ENCODE data around the gene PRKAR1A.
A peak's percentile ranks its signal among the peaks of the same experiment; 100 is the strongest.
"Not testable (repeated sequence)": the region's sequence is repeated elsewhere in the genome, so short reads cannot be mapped to it uniquely, and the experiment has no call there.

PRKAR1A gene

DNA sequence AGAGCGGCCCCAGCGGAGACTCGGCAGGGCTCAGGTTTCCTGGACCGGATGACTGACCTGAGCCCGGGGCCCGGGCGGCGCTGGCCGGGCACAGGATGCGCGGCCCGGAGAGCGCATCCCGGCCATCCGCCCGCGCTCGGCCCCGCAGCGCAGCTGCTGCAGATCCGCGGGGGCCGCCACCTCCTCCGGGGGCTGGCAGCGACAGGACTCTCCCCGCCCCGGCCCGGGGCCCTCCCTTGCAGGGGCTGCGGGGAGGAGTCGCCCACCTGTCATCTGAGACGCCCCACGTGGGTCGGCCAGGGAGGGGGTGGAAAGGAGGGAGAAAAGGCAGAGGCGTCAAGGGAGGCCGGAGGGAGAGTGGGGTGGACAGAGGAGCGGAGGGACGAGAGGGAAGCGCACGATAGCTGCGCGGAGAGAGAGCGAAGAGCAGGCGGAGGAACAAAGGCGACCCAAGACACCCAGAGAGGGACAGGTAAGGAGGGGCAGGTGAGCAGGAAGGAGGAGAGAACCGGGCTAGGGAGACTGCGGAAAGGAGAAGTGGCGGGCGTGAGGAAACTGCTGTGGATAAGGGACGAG lies 471 bp upstream of the PRKAR1A start:
- DNase-seq, result peak; percentile 58

DNA sequence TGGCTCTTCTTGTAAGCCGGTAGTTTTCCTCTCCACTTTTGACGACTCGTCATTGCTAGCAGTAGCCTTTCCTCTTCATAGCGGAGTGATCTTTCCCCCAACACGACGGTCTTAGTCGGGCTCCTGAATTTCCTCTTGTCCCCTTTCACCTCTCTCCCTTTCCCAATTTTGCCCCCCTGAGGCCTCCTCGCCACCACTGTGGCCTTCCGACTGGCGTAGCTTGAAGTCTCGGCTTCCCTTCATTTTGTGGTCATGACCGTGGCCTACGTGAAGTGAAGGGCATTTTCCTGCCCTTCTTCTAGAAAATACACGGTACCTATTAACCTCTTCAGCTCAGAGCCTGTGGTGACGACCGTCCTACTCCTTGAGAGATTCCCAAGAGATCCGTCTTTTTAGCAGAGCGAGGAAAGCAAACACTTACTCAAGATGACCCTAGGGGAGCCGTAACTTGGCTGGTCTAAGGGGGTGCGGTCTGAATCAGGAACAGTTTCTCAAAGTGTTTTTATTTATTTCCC lies 787 bp downstream of the PRKAR1A start:
- no peak for DNase-seq

DNA sequence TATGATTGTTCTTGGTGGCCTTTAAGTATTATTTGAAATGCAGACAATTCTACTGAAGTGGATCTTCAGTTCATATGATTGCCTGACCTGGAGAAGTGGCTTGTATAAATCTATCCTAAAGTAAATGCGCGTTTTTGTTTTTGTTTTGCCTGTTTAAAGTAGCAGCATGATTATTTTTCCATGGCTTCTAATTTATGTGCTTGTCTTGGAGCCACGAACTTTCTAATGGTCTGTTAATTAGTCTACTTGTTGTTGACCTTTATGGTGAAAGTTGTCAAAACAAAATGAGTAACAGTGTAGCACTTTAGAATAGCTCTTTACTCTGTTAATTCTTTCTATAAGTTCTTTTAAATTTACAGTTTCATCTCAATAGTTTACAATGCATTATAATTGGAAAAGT lies 1.7 kb downstream of the PRKAR1A start:
- no peak for DNase-seq

DNA sequence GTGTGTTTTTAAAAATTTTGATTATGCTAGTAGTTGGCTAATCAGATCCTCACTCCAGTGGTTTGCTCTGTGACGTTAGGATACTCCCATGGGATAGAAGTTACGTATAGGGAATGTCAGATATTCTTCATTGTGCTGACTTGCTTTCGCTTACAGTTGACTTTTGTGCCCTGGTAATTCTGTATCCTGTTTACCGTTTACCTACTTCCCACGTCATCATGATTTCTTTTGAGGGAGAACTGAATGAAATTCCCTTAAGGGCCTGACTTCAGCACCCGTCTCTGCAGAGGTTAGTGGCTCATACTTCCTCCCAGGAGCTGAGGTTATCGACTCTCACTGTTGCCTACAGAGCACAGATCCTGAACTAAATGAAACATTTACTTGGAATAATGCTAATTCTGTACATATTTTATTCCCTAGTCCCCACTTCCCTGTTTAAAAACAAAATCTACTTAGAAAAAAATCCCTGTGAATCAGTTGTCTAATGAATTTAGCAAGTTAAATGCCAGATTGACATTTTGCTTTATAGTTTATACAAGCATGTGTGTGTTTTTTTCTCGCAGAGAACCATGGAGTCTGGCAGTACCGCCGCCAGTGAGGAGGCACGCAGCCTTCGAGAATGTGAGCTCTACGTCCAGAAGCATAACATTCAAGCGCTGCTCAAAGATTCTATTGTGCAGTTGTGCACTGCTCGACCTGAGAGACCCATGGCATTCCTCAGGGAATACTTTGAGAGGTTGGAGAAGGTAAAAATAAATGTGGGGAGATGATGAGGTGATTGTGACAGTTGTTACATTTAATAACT lies 2.8 kb downstream of the PRKAR1A start:
- no peak for DNase-seq

DNA sequence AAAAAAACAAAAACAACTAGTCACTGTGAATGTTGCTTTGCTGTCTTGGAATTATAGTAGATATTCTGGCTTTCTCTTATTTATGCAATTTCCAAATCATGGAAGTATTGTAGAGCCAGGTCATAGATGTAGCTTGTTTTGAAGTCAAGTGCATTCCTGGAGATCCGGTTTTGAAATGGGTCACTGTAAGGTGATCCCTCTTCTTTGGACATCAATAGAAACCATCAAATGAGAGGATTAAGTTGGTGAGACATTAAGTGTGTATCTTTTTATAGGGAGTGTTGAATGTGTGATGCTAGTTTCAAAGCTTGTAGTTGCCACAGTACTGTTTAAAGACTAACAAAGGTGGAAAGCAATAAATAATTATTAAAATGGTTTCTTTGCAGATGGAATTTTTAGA lies 4.5 kb downstream of the PRKAR1A start:
- no peak for DNase-seq

DNA sequence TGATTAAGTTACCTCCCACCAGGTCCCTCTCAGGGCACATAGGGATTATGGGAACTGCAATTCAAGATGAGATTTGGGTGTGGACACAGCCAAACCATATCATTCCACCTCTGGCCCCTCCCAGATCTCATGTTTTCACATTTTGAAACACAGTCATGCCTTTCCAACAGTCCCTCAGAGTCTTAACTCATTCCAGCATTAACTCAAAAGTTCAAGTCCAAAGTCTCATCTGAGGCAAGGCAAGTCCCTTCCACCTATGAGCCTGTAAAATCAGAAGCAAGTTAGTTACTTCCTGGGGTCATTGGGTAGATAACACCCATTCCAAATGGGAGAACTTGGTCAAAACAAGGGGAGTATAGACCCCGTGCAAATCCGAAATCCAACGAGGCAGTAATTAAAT lies 5.4 kb downstream of the PRKAR1A start:
- DNase-seq, result not testable (repeated sequence)

DNA sequence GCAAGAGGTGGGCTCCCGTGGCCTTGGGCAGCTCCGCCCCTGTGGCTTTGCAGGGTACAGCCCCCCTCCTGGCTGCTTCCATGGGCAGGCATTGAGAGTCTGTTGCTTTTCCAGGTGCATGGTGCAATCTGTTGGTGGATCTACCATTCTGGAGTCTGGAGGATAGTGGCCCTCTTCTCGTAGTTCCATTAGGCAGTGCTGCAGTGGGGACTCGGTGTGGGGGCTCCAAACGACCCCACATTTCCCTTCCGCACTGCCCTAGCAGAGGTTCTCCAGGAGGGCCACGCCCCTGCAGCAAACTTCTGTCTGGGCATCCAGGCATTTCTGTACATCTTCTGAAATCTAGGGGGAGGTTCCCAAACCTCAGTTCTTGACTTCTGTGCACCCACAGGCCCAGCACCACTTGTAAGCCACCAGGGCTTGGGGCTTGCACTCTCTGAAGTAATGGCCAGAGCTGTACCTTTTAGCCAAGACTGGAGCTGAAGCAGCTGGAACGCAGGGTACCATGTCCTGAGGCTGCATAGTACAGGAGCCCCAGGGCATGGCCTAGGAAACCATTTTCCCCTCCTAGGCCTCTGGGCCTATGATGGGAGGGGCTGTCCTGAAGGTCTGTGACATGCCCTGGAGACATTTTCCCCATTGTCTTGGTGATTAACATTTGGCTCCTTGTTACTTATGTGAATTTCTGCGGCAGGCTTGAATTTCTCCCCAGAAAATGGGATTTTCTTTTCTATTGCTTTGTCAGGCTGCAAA lies 6.0 kb downstream of the PRKAR1A start:
- DNase-seq, result no peak

DNA sequence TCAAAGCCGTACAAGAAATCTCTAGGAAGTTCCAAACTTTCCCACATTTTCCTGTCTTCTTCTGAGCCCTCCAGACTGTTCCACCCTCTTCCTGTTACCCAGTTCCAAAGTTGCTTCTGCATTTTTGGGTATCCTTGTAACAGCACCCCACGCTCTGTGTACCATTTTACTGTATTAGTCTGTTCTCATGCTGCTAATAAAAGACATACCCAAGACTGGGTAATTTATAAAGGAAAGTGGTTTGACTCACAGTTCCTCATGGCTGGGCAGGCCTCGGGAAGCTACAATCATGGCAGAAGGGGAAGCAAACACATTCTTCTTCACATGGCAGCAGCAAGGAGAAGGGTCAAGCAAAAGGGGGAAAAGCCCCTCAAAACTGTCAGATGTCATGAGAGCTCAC lies 6.8 kb downstream of the PRKAR1A start:
- DNase-seq, result not testable (repeated sequence)

DNA sequence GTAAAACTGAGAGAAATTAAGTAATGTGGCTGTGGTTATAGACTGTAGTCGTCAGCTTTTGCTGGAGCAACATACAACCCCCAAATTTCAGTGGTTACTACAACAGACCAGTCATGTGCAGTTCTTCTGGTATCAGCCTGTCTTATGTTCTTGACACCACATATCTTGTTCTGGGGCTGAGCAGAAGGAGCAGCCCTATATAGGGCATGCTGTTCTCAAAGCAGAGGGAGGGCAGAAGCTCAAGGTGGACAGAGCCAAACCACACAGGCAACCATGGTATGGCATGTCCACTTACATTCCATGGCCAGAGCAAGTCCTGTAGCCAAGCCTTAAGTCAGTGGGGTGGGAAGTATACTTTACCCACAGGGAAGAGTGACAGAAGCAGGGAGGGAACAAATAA lies 7.7 kb downstream of the PRKAR1A start:
- no peak for DNase-seq

DNA sequence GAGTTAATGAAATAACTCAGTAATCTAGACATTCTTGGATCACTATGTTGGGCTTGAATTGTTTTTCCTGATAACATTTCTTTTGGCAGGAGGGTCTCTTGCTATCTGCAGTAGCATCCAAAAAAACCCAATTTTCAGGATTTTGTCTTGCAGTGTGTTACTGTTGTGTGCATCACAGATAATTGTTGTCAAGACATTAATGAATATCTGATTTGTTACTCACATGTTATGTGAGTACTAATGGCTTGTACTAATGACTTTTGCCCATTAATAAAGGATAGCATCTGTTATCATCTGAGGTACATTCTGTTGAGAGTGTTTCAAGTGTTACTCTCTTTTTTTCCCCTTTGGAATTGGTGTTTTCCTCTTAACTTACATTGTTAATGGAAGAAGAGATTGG lies 10.0 kb downstream of the PRKAR1A start:
- DNase-seq, result no peak

DNA sequence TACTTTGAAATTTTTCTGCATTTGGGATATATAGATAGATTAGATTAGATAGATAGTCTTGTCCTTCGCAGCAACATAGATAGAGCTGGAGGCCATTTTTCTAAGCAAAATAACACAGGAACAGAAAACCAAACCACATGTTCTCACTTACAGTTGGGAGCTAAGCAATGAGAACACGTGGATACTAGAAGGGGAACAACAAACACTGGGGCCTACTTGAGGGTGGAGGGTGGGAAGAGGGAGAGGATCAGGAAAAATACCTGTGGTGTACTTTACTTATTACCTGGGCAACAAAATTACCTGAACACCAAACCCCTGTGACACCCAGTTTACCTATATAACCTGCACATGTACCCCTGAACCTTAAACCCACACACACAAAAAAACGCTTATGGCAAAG lies 14.3 kb downstream of the PRKAR1A start:
- DNase-seq, result no peak

DNA sequence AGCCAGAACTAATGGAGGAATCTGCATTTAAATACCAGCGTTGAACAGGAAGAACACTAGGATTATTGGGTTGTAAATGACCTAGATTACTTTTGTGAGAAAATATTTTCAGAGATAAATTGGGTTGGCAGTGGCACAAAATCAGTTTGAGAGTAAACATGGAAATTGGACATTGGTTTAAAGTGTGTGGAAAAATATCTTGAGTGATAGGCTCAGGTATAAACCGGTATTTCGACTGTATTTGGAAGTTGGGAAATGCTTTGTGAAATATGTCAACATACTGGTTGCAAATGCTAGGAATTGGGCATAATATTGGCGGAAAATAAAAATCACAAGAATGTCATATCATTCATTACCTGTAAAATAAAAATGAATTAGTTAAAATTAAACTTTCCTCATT lies 15.1 kb downstream of the PRKAR1A start:
- no peak for DNase-seq

DNA sequence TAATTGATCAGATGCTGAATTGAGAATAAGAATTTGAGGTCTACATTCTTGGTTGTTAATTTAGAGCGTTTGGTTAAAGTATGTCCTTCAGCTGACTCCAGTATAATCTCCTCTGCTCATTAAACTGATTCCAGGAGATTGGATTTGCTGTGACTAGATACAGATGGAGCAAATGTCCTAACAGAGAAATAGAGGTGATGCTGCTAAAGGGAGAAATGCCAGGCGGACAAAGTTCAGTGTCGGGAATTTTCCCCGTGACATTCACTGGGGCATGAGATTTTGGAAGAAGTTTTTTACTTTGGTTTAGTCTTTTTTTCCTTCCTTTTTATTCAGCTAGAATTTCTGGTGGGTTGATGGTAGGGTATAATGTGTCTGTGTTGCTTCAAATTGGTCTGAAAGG lies 19.0 kb downstream of the PRKAR1A start:
- no peak for DNase-seq

DNA sequence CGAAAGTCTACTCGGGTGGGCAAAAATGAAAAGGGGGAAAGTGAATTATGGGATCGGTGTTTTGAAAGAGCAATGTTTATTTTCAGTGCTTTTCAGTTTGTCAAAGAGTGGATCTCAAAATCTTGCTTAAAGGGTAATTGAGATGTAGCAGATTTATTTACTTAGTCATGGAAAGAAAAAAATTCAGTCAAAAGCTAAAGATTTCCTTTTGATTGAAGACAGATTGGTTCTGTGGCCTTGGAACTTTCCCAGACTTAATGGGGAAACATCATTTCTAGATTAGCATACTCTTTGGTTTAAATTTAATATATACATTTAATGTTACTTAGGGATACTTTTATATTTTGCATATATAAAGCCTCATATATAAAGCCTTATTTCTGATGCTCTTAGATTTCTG lies 20.6 kb downstream of the PRKAR1A start:
- DNase-seq, result no peak

DNA sequence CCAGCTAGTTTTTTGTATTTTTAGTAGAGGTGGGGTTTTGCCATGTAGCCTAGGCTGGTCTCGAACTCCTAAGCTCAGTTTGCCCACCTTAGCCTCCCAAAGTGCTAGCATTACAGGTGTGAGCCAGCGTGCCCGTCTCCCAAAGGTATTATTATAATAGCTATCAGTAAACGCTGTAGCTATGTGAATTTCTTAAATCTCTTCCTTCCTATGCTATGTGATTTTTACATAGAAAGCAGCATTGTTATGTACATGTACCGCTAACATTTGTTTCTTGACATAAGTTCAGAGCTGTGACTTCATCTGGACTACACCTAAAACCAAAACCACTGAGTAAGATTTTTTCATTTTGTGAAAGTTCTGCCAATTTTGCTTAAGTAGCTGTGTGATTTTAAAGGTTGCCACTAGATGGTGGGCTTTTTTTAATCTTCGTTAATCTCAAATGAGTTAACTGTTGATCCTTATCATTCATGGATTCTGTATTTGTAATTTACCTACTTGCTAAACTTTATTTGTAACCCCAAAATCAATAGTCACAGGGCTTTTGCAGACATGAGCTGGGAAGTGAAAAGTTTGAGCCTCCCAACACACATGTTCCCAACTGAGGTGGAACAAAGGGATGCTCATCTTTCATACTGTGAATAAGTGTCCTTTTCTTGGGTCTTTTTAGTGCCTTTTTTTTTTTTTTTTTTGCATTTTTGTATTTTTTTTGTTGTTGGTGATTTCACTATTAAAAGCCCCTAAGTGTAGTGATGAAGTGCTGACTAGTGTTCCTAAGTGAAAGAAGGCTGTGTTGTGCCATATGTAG lies 21.9 kb downstream of the PRKAR1A start:
- DNase-seq, result no peak

DNA sequence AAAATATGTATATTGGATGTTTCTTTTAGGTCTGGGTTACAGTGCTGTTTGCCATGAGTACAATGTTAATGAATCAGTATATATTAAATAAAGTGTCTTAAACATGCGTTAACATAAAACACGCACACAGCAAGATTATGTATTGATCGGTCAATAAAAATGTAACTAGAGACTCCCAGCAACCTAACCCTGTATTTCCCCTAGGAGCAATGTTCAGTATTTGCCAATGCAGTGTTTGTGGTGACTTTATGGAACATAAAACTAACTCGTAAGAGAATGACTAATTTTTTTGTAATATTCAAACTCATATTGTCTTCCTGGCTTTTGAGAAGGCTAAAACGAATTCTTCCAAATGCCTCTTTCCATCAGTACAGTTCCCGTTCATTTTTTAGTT lies 22.5 kb downstream of the PRKAR1A start:
- DNase-seq, result no peak

DNA sequence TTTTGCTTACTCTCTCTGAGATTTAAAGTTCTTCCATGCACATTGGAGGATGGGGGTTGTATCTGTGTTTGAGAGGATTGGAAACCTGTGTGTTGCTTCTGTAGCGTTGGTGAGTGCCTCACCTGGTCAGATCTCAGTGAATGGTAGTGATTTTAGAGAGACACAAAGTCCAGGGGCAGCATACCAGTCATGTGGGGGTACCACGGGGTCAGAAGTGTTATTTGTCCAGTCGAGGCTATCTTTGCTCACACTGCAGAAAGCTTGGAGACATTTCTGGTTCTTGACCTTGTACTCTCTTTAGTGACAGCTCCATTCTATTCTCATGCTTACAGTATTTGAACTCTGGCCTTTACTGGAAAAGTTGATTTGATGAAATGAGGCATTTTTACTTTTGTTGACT lies 23.7 kb downstream of the PRKAR1A start:
- no peak for DNase-seq

DNA sequence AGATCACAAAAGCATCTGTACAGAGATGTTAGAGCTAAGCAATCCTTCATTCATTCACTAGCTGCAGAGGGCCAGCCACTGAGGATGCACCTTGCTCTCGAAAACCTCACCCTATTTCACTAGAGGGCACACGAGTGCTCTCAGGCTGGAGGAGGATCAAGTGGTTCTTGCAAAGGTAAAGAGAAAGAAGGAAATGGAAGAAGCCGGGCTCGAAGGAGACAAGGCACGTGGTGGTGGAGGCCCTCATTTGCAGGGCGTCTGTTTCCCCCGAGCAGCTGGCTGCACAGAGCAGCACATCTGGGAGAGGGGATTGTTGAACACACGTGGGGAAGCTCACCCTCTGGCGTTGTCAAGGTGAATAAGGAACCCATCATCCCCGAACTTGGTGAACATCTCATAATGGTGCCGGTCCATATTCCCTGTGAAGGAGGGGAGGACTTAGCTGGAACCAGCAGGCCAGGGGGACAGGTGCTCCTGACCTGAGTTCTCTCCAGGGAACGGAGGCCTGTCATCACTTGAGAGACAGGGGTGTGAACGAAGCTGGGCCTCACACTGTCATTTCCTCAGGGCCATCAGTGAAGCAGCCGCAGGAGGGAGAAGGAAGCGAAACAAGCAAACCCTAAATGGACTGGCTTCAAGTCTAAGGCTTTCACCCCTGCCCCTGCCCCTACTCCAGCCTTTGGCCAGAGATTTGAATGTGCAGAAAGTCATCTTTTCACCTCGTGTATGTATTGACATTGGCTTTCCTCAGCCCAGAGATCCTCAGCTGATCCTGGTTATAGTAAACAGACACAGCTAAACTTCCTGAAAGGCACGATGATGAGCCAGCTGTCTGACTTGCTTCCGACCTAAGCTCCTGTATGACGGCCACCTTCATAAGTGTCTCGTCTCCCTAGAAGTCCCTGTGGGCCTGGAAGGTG lies 27.6 kb downstream of the PRKAR1A start:
- no peak for DNase-seq

DNA sequence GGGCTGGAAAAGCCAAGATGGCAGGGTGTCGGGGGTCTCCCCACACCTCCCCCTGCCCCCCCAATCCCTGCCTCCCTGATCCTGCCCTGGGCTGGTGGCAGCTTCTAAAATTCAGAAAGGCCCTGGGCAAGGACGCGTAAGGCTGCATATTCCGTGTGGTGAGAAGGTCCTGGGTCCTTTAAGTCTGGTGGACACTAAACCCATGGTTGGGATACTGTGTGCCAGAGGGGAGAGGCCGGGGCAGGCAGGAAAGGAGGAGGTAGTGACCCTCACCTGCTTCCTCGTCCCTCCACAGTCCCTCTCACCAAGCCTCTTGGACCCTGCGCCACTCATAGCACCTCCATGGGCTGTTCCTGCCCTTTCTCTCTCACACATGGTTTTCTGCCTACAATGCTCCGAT lies 28.8 kb downstream of the PRKAR1A start:
- DNase-seq, result no peak

DNA sequence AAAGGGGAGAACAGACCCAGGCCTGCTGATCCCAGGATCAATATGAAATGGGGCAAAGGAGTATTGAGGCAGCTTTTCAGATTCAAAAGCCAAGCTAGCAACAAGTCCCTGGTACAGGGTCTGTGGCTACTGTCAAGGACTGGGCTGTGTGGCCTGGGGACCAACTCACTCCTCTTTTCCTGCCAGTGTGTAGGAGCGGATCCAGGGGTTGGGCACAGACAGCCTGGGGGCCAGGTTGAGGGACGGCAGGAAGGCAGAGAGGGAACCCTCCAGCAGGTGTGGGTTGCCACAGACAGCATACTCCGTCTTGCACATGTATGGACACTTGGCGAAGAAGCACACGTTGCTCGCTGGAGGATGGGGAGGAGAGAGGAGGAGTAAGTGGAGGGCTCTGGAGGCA lies 29.6 kb downstream of the PRKAR1A start:
- DNase-seq, result no peak

DNA sequence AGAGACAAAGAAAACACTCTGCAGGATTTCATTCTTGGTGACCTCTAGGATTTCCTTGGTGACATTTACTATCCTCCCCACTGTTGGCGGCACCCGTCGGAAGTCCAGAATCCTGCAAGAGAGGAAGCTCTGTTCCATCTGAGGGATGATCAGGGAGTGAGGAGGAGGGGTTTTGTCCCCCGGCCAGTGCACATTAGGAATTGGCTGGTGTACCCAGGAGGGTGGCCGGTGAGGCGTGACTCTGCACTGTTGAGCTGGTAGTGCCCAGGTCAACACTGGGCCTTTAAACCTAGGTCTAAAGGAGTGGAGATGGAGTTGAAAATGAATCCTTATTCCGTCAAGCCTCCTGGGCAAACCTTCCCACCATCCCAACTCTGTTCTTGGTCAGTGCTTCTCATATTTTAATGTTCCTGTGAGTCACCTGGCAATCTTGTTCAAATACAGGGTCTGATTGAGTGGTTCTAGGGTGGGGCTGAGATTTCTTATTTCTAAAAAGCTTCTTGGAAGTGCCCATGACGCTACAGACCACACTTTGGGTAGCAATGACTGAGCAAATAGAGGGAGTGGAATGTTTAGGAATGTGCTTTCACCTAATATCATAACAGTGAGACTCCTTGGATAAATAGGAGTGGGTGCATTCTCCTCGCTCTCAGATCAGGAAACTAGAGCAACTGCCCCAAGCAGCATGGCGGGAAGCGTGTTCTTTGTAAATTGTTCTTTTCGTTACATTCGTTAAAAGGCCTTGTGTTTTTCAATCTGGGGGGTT lies 30.7 kb downstream of the PRKAR1A start:
- DNase-seq, result no peak

Measured in activated gamma-delta T cell (primary cell).